ENCODE measurements around the gene GRIN1. TPM values are rescaled to one million over a fixed set of nuclear protein-coding genes. Genes with fewer than 3 reads are reported as not detected.

GRIN1 gene
- total and polyA plus RNA-seq, 2 of the 8 experiments (the other 6 are each of a cell fraction or from before 2014, with no cell fraction given), result 0.48 to 2.1 TPM

DNA sequence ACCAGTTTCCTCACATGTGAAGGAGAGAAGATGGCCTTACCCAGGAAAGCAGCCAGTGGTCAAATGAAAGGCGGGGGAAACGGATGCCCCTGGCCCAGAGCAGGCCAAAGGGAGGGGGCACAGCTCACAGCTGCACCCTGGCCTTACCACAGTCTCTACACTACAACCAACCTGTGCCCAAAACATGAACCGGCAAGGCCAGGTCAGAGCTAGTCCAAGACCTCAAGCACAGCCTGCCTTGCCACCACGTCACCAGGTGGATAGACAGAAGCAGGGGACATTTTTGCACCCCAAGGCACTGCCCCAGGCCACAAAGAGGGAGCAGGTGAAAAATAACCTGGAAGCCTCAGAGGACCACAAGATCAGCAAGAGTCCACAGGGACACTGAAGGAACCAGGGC lies 4.5 kb downstream of the GRIN1 start:
- Histone ChIP-seq H3K79me2 (ENCODE audit: control insufficient read depth in 1 of 2, insufficient read depth in 2 of 2, low read length in 2 of 2) (no peaks in the 10 kb centered on the region), H3K27me3 (replicated peaks in 1 of 4; ENCODE audit: control insufficient read depth in 3 of 4, extremely low read depth in 1 of 4, insufficient read depth in 3 of 4, low read length in 3 of 4) (peaks cover 21 to 55% (median 50%) of the 10 kb centered on the region in 4 experiments), H3K4me2 (ENCODE audit: insufficient read depth in 1 of 2, low read depth in 2 of 2, low read length in 2 of 2) (no peak overlapping the region), H3K14ac (ENCODE audit: insufficient read length) (no peak overlapping the region), H3K9ac (replicated peaks in 1 of 4; ENCODE audit: extremely low read depth in 1 of 4, low read depth in 3 of 4, low read length in 3 of 4) (no peak overlapping the region), H4K8ac (ENCODE audit: extremely low read depth, insufficient read depth, low read length) (no peak overlapping the region), H3K56ac (replicated peaks; ENCODE audit: insufficient read length, low read depth, low read length) (no peak overlapping the region), H3K36me3 (ENCODE audit: control insufficient read depth in 2 of 4, insufficient read depth in 4 of 4, low read length in 3 of 4) (no peaks in the 10 kb centered on the region), H3K4ac (replicated peaks; ENCODE audit: insufficient read length, low read depth, low read length) (no peak overlapping the region), H3K18ac (ENCODE audit: extremely low read depth, low read length) (no peak overlapping the region), H2BK15ac (ENCODE audit: low read length) (0 out of 2 replicates have a peak overlapping the region, but pooled peaks have one; percentile 72), H4K20me1 (replicated peaks in 1 of 2; ENCODE audit: control insufficient read depth in 1 of 2, insufficient read depth in 2 of 2, low read length in 2 of 2) (peaks cover 1 to 24% of the 10 kb centered on the region in 2 experiments), H2BK12ac (ENCODE audit: low read depth, low read length) (no peak overlapping the region), H3K27ac (ENCODE audit: low read depth, low read length) (no peak overlapping the region), H3K9me3 (ENCODE audit: insufficient read depth in 2 of 2, low read depth in 1 of 2, low read length in 1 of 2) (no peaks in the 10 kb centered on the region), H3K4me3 (ENCODE audit: extremely low read depth in 1 of 4, insufficient read depth in 2 of 4, low read depth in 3 of 4, low read length in 4 of 4) (no peak overlapping the region), H2BK120ac (replicated peaks; ENCODE audit: low read depth, low read length) (no peak overlapping the region), H4K5ac (ENCODE audit: insufficient read length, low read depth, low read length) (no peak overlapping the region), H2BK20ac (ENCODE audit: low read length) (0 out of 2 replicates have a peak overlapping the region, but pooled peaks have one; percentile 18), H3K4me1 (replicated peaks in 1 of 4; ENCODE audit: control insufficient read depth in 3 of 4, insufficient read depth in 4 of 4, low read length in 3 of 4) (peaks cover 0 to 10% (median 5%) of the 10 kb centered on the region in 4 experiments; a peak in 6 of 7 replicates), H2BK5ac (ENCODE audit: low read depth, low read length) (no peak overlapping the region), H2AFZ (ENCODE audit: low read length) (no peak overlapping the region), H3K23ac (ENCODE audit: insufficient read length) (no peak overlapping the region), H2AK5ac (ENCODE audit: low read depth, low read length) (no peak overlapping the region), H4K91ac (replicated peaks; ENCODE audit: insufficient read length, low read length) (no peak overlapping the region), H3K79me1 (ENCODE audit: low read depth, low read length) (0 out of 2 replicates have a peak, but pooled peaks cover 2% of the 10 kb centered on the region), H3K23me2 (ENCODE audit: low read depth, low read length) (peaks cover 2% of the 10 kb centered on the region; the same call in 1 of the 2 replicates)
- DNase-seq (ENCODE audit: low read depth in 1 of 2, low spot score in 2 of 2) (no peak), FAIRE-seq (no peak)
- WGBS, 2 experiments (ENCODE audit: extremely low coverage in 1 of 2, insufficient coverage in 1 of 2, insufficient read length in 1 of 2, insufficient replicate concordance in 2 of 2, low coverage in 1 of 2, low lambda C conversion rate in 2 of 2, missing lambda C conversion rate in 1 of 2), result 78% methylated on average over 3 of the region's 4 CpGs; no CpG with 5 or more reads in 1 of the 2 experiments
- CTCF ChIA-PET (ENCODE audit: partially characterized antibody), result interaction anchor here (1.5 kb wide), 1 partner anchor 93 kb away, joined by 4 read pairs; no protein-coding TSS in a partner anchor
- POLR2A ChIA-PET (ENCODE audit: partially characterized antibody), result no interaction called here
- TF ChIP-seq TAF1 (IDR thresholded peaks at IDR 0.05; ENCODE audit: low read depth, low read length) (no peak), KDM4A (IDR thresholded peaks at IDR 0.05; ENCODE audit: low read depth, low read length, severe bottlenecking) (no peak), YY1 (IDR thresholded peaks at IDR 0.05; ENCODE audit: low read depth, low read length) (no peak), EP300 (IDR thresholded peaks at IDR 0.05; ENCODE audit: borderline replicate concordance in 1 of 2, low read depth in 2 of 2, low read length in 2 of 2) (no peak), SIX5 (IDR thresholded peaks at IDR 0.05; ENCODE audit: low read depth, low read length) (no peak), BCL11A (IDR thresholded peaks at IDR 0.05; ENCODE audit: low read depth in 2 of 2, low read length in 2 of 2) (no peak), NANOG (IDR thresholded peaks at IDR 0.05; ENCODE audit: insufficient read depth, low read depth, low read length, poor library complexity, severe bottlenecking) (no peak), RNF2 (IDR thresholded peaks at IDR 0.05; ENCODE audit: borderline replicate concordance, low read depth, low read length, missing control alignments, poor library complexity, severe bottlenecking) (no peak)
- TF ChIP-seq, protein P1, sequence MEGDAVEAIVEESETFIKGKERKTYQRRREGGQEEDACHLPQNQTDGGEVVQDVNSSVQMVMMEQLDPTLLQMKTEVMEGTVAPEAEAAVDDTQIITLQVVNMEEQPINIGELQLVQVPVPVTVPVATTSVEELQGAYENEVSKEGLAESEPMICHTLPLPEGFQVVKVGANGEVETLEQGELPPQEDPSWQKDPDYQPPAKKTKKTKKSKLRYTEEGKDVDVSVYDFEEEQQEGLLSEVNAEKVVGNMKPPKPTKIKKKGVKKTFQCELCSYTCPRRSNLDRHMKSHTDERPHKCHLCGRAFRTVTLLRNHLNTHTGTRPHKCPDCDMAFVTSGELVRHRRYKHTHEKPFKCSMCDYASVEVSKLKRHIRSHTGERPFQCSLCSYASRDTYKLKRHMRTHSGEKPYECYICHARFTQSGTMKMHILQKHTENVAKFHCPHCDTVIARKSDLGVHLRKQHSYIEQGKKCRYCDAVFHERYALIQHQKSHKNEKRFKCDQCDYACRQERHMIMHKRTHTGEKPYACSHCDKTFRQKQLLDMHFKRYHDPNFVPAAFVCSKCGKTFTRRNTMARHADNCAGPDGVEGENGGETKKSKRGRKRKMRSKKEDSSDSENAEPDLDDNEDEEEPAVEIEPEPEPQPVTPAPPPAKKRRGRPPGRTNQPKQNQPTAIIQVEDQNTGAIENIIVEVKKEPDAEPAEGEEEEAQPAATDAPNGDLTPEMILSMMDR (IDR thresholded peaks at IDR 0.05; ENCODE audit: control extremely low read depth in 1 of 3, insufficient read depth in 1 of 3, low read depth in 1 of 3, low read length in 3 of 3), result no peak
- TF ChIP-seq, protein P2, sequence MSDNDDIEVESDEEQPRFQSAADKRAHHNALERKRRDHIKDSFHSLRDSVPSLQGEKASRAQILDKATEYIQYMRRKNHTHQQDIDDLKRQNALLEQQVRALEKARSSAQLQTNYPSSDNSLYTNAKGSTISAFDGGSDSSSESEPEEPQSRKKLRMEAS (IDR thresholded peaks at IDR 0.05), result no peak

All from H1 (cell line).